Measurements from ENCODE around the gene FBLN1.

The FBLN1 gene

DNA sequence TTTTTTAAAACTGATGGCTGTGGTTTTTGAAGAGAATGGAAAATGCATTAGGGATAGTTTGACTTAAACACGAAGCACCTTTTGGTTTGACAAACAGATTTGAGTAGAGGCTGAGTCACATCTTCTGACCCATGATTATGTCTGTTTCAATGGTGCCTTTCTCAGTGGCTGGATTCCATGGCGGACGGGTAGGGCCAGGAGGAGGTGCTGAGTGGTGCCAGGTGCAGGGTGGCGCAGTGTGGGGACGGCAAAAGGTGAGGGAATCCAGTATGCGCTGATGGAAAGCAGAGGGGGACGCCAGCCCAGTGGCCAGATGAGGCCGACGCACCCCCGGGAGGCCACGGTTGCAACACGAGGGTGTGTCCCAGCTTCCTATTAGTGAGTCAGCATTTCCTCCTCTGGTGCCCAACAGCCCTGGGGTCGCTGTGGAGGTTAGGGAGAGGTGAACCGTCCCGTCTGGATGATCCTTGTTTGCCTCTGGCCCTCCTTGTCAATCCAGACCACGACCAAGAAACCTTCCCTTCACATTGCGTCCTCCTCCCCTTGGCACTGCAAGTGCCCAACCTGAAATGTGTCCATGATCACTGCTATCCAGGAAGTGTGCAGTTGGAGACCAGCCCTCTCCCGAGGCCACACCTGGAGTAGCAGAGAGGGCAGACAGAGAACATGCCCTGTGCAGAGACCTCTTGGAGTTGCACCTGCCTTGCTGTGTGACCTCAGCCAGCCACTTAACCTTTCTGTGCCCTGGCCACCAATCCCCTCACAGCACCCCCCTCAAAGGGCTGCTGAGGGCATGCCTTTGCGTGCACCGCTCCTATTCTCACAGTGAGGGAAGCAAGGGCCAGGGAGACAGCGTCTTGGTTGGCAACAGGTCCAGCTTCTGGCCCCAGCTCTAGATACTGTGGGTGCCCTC, 136.4 kb downstream of the FBLN1 start:
- TF ChIP-seq, protein P1, sequence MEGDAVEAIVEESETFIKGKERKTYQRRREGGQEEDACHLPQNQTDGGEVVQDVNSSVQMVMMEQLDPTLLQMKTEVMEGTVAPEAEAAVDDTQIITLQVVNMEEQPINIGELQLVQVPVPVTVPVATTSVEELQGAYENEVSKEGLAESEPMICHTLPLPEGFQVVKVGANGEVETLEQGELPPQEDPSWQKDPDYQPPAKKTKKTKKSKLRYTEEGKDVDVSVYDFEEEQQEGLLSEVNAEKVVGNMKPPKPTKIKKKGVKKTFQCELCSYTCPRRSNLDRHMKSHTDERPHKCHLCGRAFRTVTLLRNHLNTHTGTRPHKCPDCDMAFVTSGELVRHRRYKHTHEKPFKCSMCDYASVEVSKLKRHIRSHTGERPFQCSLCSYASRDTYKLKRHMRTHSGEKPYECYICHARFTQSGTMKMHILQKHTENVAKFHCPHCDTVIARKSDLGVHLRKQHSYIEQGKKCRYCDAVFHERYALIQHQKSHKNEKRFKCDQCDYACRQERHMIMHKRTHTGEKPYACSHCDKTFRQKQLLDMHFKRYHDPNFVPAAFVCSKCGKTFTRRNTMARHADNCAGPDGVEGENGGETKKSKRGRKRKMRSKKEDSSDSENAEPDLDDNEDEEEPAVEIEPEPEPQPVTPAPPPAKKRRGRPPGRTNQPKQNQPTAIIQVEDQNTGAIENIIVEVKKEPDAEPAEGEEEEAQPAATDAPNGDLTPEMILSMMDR (conservative IDR thresholded peaks at IDR 0.05; ENCODE audit: low read length), result no peak
- TF ChIP-seq EZH2phosphoT487 (IDR thresholded peaks at IDR 0.05; ENCODE audit: borderline replicate concordance), result no peak
- no peaks in the 10 kb centered on the region for H3K9me3 ChIP-seq (ENCODE audit: insufficient read depth, low read depth, low read length)
- peaks cover 8% of the 10 kb centered on the region; the same call in 1 of the 2 replicates for H3F3A ChIP-seq (ENCODE audit: low read depth)
- H3K27me3 ChIP-seq (ENCODE audit: insufficient read depth, low read length, poor library complexity, severe bottlenecking), result no peaks in the 10 kb centered on the region
- peak overlapping the region; percentile 74 for H3K9ac ChIP-seq (ENCODE audit: low read depth, low read length, poor library complexity, severe bottlenecking)
- H3K79me2 ChIP-seq (ENCODE audit: insufficient read depth, low read length), result no peaks in the 10 kb centered on the region
- peak overlapping the region; percentile 76 for H3K4me2 ChIP-seq (ENCODE audit: low read depth, low read length, poor library complexity, severe bottlenecking)
- no peaks in the 10 kb centered on the region for H3K9me2 ChIP-seq (replicated peaks; ENCODE audit: low read depth, low read length)
- H3K4me1 ChIP-seq (ENCODE audit: insufficient read depth, low read length, poor library complexity, severe bottlenecking), result peaks cover 54% of the 10 kb centered on the region
- H4K20me1 ChIP-seq (ENCODE audit: insufficient read depth, low read length, poor library complexity, severe bottlenecking), result no peaks in the 10 kb centered on the region
- H2AFZ ChIP-seq (ENCODE audit: low read length), result no peak overlapping the region
- H3K4me3 ChIP-seq (ENCODE audit: low read length, poor library complexity, severe bottlenecking), result peak overlapping the region; percentile 63
- no peaks in the 10 kb centered on the region for H3K36me3 ChIP-seq (ENCODE audit: insufficient read depth, low read length)

DNA sequence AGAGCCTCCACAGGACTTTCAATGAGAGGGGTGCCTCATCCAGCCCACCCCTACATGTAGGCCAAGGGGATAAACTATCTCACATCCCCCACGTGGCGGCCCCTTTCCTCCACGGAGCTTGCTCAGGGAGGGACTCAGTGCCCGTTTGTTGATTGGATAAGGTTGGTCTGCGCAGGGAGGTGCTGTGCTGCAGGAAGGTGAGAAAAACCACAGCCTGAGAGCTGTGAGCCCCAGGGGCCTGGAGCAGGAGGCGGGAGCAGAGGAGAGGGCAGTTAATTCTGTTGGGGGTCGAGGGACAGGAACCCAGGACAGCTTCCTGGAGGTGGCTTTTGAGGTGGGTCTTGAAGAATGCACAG, 137.0 kb downstream of the FBLN1 start:
- Histone ChIP-seq H3K9ac (ENCODE audit: low read depth, low read length, poor library complexity, severe bottlenecking) (peak overlapping the region; percentile 74), H3K4me1 (ENCODE audit: insufficient read depth, low read length, poor library complexity, severe bottlenecking) (peaks cover 54% of the 10 kb centered on the region), H3K4me3 (ENCODE audit: low read length, poor library complexity, severe bottlenecking) (peak overlapping the region; percentile 63), H3K9me2 (replicated peaks; ENCODE audit: low read depth, low read length) (no peaks in the 10 kb centered on the region), H3K4me2 (ENCODE audit: low read depth, low read length, poor library complexity, severe bottlenecking) (peak overlapping the region; percentile 76), H3K36me3 (ENCODE audit: insufficient read depth, low read length) (no peaks in the 10 kb centered on the region), H3K79me2 (ENCODE audit: insufficient read depth, low read length) (no peaks in the 10 kb centered on the region), H3F3A (ENCODE audit: low read depth) (peaks cover 8% of the 10 kb centered on the region; the same call in 1 of the 2 replicates), H2AFZ (ENCODE audit: low read length) (no peak overlapping the region), H3K9me3 (ENCODE audit: insufficient read depth, low read depth, low read length) (no peaks in the 10 kb centered on the region), H4K20me1 (ENCODE audit: insufficient read depth, low read length, poor library complexity, severe bottlenecking) (no peaks in the 10 kb centered on the region), H3K27me3 (ENCODE audit: insufficient read depth, low read length, poor library complexity, severe bottlenecking) (no peaks in the 10 kb centered on the region)
- no peak for TF ChIP-seq EZH2phosphoT487 (IDR thresholded peaks at IDR 0.05; ENCODE audit: borderline replicate concordance)
- TF ChIP-seq, protein P1 (conservative IDR thresholded peaks at IDR 0.05; ENCODE audit: low read length), result no peak

DNA sequence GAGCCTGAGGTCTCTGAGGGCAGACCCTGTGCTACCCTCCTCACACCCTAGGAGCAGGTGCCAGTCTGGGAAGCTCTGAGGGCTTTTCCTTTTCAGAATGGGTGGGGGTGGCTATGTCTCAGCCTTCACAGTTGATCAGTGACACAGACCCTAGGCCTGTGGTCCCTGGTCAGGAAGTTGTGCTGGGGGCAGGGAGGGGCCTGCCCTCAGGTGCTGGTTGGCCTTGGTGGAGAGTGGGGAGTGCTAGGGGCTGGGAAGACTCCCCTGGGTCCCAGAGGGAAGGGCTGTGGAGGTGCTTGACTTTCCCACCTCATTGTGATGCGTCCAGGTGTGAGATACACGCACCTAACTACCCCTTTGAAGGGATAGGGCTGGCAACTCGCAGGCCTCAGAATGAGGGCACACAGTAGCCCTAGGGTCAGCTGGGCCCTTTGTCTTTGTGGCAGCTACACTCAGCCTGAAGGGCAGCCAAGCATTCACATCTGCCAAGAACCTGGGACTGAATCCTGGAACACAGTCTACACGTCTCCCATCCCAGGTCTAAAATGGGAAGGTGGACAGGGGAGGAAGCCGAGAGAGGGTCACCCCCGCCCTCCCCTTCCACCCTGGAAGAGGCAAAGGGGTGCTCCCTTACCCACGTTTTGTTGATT, 137.7 kb downstream of the FBLN1 start:
- Histone ChIP-seq H3K4me3 (ENCODE audit: low read length, poor library complexity, severe bottlenecking) (peak overlapping the region; percentile 63), H3K4me1 (ENCODE audit: insufficient read depth, low read length, poor library complexity, severe bottlenecking) (peaks cover 54% of the 10 kb centered on the region), H3K27me3 (ENCODE audit: insufficient read depth, low read length, poor library complexity, severe bottlenecking) (no peaks in the 10 kb centered on the region), H3K9me3 (ENCODE audit: insufficient read depth, low read depth, low read length) (no peaks in the 10 kb centered on the region), H3K36me3 (ENCODE audit: insufficient read depth, low read length) (no peaks in the 10 kb centered on the region), H3F3A (ENCODE audit: low read depth) (peaks cover 8% of the 10 kb centered on the region; the same call in 1 of the 2 replicates), H4K20me1 (ENCODE audit: insufficient read depth, low read length, poor library complexity, severe bottlenecking) (no peaks in the 10 kb centered on the region), H3K79me2 (ENCODE audit: insufficient read depth, low read length) (no peaks in the 10 kb centered on the region), H2AFZ (ENCODE audit: low read length) (no peak overlapping the region), H3K9me2 (replicated peaks; ENCODE audit: low read depth, low read length) (no peaks in the 10 kb centered on the region), H3K4me2 (ENCODE audit: low read depth, low read length, poor library complexity, severe bottlenecking) (peak overlapping the region; percentile 76), H3K9ac (ENCODE audit: low read depth, low read length, poor library complexity, severe bottlenecking) (peak overlapping the region; percentile 74)
- TF ChIP-seq, protein P1 (conservative IDR thresholded peaks at IDR 0.05; ENCODE audit: low read length), result no peak
- no peak for TF ChIP-seq EZH2phosphoT487 (IDR thresholded peaks at IDR 0.05; ENCODE audit: borderline replicate concordance)
